H1 (cell line): Measurements from ENCODE around the gene PFDN1. TPM values are rescaled to one million over a fixed set of nuclear protein-coding genes. Genes with fewer than 3 reads are reported as not detected.

Experiments
- CTBP2 ChIP-seq: IDR thresholded peaks from 2 replicates; pipeline ENCODE4 v1.7.0; 2011; ENCODE audit warnings: borderline replicate concordance, mild to moderate bottlenecking, moderate library complexity, mixed read lengths, low read length; ENCODE audit not compliant: insufficient read depth, insufficient read length
- HDAC6 ChIP-seq: IDR thresholded peaks from one replicate; pipeline ENCODE4 v1.7.1; 2012; ENCODE audit warnings: low read depth, mild to moderate bottlenecking, inconsistent platforms, low read length, moderate library complexity
- KDM1A ChIP-seq: fragments of 200-600, 300-600 bp; sonication (generic); IDR thresholded peaks from 2 replicates; pipeline ENCODE4 v1.7.1; 2016; ENCODE audit warnings: mild to moderate bottlenecking, low read length, borderline replicate concordance
- KDM5A ChIP-seq: fragments of 200-600 bp; IDR thresholded peaks from 2 replicates; pipeline ENCODE4 v1.7.1; 2012; ENCODE audit warnings: mild to moderate bottlenecking, low read length, inconsistent platforms, mixed read lengths
- MAFK ChIP-seq: IDR thresholded peaks from 2 replicates; pipeline ENCODE4 v1.6.1; 2012; ENCODE audit warnings: low read depth, mild to moderate bottlenecking, improper control_type of control experiment, low read length
- SAP30 ChIP-seq: fragments of 300-600 bp; sonication (generic); IDR thresholded peaks from 2 replicates; pipeline ENCODE4 v1.7.1; 2012; ENCODE audit warnings: low read length, moderate library complexity, mild to moderate bottlenecking, inconsistent platforms; ENCODE audit not compliant: insufficient read depth, insufficient replicate concordance
- SP2 ChIP-seq: IDR thresholded peaks from 2 replicates; pipeline ENCODE4 v1.6.1; 2012; ENCODE audit warnings: mild to moderate bottlenecking, low read length, inconsistent platforms
- SRF ChIP-seq: IDR thresholded peaks from 2 replicates; pipeline ENCODE4 v1.6.1; 2011; ENCODE audit warnings: mild to moderate bottlenecking, low read depth, low read length, moderate library complexity
- TBP ChIP-seq: IDR thresholded peaks from 2 replicates; pipeline ENCODE4 v1.6.1; 2011; ENCODE audit warnings: low read depth, low read length, improper control_type of control experiment
- TEAD4 ChIP-seq: IDR thresholded peaks from 2 replicates; pipeline ENCODE4 v1.6.1; 2012; ENCODE audit warnings: low read depth, low read length, inconsistent platforms, mixed read lengths
- polyA plus RNA-seq, 7 experiments: library from polyadenylated mRNA; depleted of rRNA in 3 of 7; stranded (reverse) in 5 of 7; unstranded in 2 of 7; fragments of >200 nt in 5 of 7; fragments of 200-250 nt in 2 of 7; gene quantifications; 1 replicate in 5 of 7; 2 replicates in 1 of 7; 4 replicates in 1 of 7; pipeline versions ENCODE4 v1.2.1 to v1.2.3, GENCODE V29; 2011 to 2013; ENCODE audit warnings: missing spikeins in 2 of 7, mixed read lengths in 2 of 7
- total RNA-seq: library from RNA; stranded (reverse); fragmentation: NEBNext Ultra II Directional; extraction: Animal tissue kit (Norgen Biotek cat#: 25700); gene quantifications from 2 replicates; pipeline ENCODE4 v1.2.1, GENCODE V29; 2021
- TF ChIP-seq, protein P1 (sequence below): fragments of 300-600 bp; sonication (generic); IDR thresholded peaks from 2 replicates; pipeline ENCODE4 v1.7.1; 2012; ENCODE audit warnings: low read length, moderate library complexity, mild to moderate bottlenecking, inconsistent platforms; ENCODE audit not compliant: insufficient replicate concordance

Gene PFDN1
- total and polyA plus RNA-seq, 2 of the 8 experiments (the other 6 are each of a cell fraction or from before 2014, with no cell fraction given), result 53.0 to 89.6 TPM

DNA sequence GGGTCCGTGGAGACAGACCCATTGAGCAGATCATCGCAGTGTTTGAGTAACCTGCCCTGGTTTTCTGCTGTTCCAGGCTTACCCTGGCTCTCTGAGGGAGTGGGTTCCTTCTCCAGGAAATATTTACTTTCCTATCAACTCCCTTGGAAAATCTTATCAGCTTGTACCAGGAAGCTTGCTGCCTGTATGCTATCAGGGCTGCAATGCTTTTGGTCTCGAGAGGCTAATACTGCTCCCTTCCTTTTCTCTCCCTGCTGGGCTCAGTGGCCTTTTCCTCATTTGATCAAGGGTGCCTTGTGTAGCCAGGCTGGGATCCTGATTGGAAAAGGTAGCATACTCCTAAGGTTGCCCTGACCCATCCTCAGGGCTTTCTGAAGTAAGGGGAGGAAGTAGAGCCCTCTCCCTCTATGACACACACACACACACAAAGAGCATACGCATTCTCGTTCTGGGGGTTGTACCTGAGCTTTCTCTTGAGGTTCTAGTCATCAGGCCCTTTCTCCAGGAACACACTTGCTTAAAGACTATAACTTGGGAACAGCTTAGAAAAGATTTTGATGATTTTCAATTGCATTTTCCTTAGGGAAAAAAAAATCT is 86.3 kb downstream of the PFDN1 start (continued):
- TF ChIP-seq, protein P1, sequence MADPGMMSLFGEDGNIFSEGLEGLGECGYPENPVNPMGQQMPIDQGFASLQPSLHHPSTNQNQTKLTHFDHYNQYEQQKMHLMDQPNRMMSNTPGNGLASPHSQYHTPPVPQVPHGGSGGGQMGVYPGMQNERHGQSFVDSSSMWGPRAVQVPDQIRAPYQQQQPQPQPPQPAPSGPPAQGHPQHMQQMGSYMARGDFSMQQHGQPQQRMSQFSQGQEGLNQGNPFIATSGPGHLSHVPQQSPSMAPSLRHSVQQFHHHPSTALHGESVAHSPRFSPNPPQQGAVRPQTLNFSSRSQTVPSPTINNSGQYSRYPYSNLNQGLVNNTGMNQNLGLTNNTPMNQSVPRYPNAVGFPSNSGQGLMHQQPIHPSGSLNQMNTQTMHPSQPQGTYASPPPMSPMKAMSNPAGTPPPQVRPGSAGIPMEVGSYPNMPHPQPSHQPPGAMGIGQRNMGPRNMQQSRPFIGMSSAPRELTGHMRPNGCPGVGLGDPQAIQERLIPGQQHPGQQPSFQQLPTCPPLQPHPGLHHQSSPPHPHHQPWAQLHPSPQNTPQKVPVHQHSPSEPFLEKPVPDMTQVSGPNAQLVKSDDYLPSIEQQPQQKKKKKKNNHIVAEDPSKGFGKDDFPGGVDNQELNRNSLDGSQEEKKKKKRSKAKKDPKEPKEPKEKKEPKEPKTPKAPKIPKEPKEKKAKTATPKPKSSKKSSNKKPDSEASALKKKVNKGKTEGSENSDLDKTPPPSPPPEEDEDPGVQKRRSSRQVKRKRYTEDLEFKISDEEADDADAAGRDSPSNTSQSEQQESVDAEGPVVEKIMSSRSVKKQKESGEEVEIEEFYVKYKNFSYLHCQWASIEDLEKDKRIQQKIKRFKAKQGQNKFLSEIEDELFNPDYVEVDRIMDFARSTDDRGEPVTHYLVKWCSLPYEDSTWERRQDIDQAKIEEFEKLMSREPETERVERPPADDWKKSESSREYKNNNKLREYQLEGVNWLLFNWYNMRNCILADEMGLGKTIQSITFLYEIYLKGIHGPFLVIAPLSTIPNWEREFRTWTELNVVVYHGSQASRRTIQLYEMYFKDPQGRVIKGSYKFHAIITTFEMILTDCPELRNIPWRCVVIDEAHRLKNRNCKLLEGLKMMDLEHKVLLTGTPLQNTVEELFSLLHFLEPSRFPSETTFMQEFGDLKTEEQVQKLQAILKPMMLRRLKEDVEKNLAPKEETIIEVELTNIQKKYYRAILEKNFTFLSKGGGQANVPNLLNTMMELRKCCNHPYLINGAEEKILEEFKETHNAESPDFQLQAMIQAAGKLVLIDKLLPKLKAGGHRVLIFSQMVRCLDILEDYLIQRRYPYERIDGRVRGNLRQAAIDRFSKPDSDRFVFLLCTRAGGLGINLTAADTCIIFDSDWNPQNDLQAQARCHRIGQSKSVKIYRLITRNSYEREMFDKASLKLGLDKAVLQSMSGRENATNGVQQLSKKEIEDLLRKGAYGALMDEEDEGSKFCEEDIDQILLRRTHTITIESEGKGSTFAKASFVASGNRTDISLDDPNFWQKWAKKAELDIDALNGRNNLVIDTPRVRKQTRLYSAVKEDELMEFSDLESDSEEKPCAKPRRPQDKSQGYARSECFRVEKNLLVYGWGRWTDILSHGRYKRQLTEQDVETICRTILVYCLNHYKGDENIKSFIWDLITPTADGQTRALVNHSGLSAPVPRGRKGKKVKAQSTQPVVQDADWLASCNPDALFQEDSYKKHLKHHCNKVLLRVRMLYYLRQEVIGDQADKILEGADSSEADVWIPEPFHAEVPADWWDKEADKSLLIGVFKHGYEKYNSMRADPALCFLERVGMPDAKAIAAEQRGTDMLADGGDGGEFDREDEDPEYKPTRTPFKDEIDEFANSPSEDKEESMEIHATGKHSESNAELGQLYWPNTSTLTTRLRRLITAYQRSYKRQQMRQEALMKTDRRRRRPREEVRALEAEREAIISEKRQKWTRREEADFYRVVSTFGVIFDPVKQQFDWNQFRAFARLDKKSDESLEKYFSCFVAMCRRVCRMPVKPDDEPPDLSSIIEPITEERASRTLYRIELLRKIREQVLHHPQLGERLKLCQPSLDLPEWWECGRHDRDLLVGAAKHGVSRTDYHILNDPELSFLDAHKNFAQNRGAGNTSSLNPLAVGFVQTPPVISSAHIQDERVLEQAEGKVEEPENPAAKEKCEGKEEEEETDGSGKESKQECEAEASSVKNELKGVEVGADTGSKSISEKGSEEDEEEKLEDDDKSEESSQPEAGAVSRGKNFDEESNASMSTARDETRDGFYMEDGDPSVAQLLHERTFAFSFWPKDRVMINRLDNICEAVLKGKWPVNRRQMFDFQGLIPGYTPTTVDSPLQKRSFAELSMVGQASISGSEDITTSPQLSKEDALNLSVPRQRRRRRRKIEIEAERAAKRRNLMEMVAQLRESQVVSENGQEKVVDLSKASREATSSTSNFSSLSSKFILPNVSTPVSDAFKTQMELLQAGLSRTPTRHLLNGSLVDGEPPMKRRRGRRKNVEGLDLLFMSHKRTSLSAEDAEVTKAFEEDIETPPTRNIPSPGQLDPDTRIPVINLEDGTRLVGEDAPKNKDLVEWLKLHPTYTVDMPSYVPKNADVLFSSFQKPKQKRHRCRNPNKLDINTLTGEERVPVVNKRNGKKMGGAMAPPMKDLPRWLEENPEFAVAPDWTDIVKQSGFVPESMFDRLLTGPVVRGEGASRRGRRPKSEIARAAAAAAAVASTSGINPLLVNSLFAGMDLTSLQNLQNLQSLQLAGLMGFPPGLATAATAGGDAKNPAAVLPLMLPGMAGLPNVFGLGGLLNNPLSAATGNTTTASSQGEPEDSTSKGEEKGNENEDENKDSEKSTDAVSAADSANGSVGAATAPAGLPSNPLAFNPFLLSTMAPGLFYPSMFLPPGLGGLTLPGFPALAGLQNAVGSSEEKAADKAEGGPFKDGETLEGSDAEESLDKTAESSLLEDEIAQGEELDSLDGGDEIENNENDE, result no peak
- TF ChIP-seq MAFK, result no peak
- no peak for TF ChIP-seq HDAC6
- TF ChIP-seq CTBP2, result no peak
- no peak for TF ChIP-seq KDM5A
- TF ChIP-seq SP2, result no peak
- no peak for TF ChIP-seq KDM1A
- no peak for TF ChIP-seq SRF
- no peak for TF ChIP-seq TBP
- TF ChIP-seq SAP30, result no peak
- TF ChIP-seq TEAD4, result no peak
